Esophagus squamous epithelium (tissue), 5 donors: ENCODE data around the gene KANTR. TPM values are rescaled to one million over a fixed set of nuclear protein-coding genes. Genes with fewer than 3 reads are reported as not detected.

Experiments
- DNase-seq: peaks from one replicate; lab custom pipeline; 2025; lab: John Stamatoyannopoulos, UW
- H3K27ac ChIP-seq, 4 donors: fragments of 200-600 bp; sonication (generic); one replicate each; pipeline ENCODE4 v1.5.1; 2016 to 2019; ENCODE audit warnings: mild to moderate bottlenecking in 1 of 4
- H3K27me3 ChIP-seq, 4 donors: fragments of 200-600 bp; sonication (generic); 1 replicate in 3 of 4; 2 replicates in 1 of 4; pipeline versions ENCODE4 v1.5.1 to v1.6.0; 2017 to 2021; ENCODE audit warnings: antibody characterized with exemption in 1 of 4
- H3K36me3 ChIP-seq, 3 donors: fragments of 200-600 bp; sonication (generic); one replicate each; pipeline ENCODE4 v1.5.1; 2016 to 2019
- H3K4me1 ChIP-seq, 3 donors: fragments of 200-600 bp; sonication (generic); one replicate each; pipeline ENCODE4 v1.5.1; 2017 to 2019
- H3K4me3 ChIP-seq, 4 donors: fragments of 200-600 bp; sonication (generic); 1 replicate in 3 of 4; 2 replicates in 1 of 4; pipeline ENCODE4 v1.5.1; 2016 to 2019; ENCODE audit warnings: mild to moderate bottlenecking in 2 of 4, moderate library complexity in 1 of 4
- H3K9me3 ChIP-seq, 3 donors: fragments of 200-600 bp; sonication (generic); one replicate each; pipeline ENCODE4 v1.5.1; 2016 to 2019
- CTCF ChIP-seq, 6 experiments: fragments of 450-650 bp in 4 of 6; fragments of 200-600 bp in 2 of 6; sonication (generic) in 2 of 6; IDR thresholded peaks; one replicate each; pipeline ENCODE4 v1.5.1; 2016 to 2019; ENCODE audit warnings: antibody characterized with exemption in 6 of 6, mild to moderate bottlenecking in 4 of 6, moderate library complexity in 4 of 6
- POLR2A ChIP-seq, 4 donors: fragments of 450-650 bp; IDR thresholded peaks; one replicate each; pipeline ENCODE4 v1.6.1; 2017; ENCODE audit warnings: antibody characterized with exemption in 4 of 4, mild to moderate bottlenecking in 4 of 4, moderate library complexity in 3 of 4
- WGBS, 2 donors: methylation state at CpG; one replicate each; pipeline ENCODE4 v1.1.5; 2018; 5-methylcytosine and 5-hydroxymethylcytosine counted together
- intact Hi-C: fragments of 100-400 bp; cut with DNase I; formaldehyde crosslinking; loops from one replicate; pipeline ENCODE4 v1.15.0; 2022
- total RNA-seq, 4 donors: library from RNA; depleted of rRNA; stranded (reverse); fragments of >200 nt; gene quantifications; one replicate each; pipeline ENCODE4 v1.1.0, GENCODE V29; 2016
- donor health status: DM: yes; HTN: yes; CAD: no.

Gene KANTR
- total RNA-seq, 4 donors from 2014 or later = 3.5 to 15.6 (median 5.3) TPM

GRCh38 chrX:53089224-53089842, 4.6 kb upstream of the KANTR start:
- Histone ChIP-seq H3K27ac (peak overlapping the region; percentile 82 to 93 (median 87)), H3K27me3 (no peaks in the 10 kb centered on the region), H3K9me3 (no peaks in the 10 kb centered on the region), H3K36me3 (peaks cover 0 to 21% (median 0%) of the 10 kb centered on the region in 3 donors), H3K4me1 (peaks cover 0 to 53% (median 3%) of the 10 kb centered on the region in 3 donors), H3K4me3 (peak overlapping the region; percentile 31 to 56 (median 39))
- 9 to 22% methylated on average over 11 of the region's 11 CpGs for WGBS, 2 donors
- intact Hi-C loops = no loop called here
- TF ChIP-seq POLR2A (IDR thresholded peaks at IDR 0.05) = no peak
- peak; percentile 73 to 81 (median 78) for TF ChIP-seq CTCF (IDR thresholded peaks at IDR 0.05)
- DNase-seq = no peak

DNA sequence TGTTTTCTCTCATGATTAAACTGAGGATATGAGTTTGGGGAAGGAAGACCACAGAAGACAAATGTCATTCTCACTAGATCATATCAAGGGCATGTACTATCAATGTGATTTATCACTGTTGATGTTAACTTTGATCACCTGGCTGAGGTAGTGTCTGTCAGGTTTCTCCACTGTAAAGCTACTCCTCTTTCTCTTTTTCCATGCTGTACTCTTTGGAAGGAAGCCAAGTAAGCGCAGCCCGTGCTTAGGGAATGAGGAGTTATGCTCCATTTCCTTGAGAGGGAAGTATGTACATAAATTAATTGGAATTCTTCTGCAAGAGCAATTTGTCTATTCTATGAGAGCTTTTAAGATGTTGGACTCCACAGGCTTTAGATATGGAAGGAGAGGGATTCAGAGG, 4.0 kb upstream of the KANTR start:
- Histone ChIP-seq H3K4me1 (peaks cover 0 to 52% (median 3%) of the 10 kb centered on the region in 3 donors), H3K36me3 (peaks cover 0 to 15% (median 0%) of the 10 kb centered on the region in 3 donors), H3K27me3 (no peaks in the 10 kb centered on the region), H3K9me3 (no peaks in the 10 kb centered on the region), H3K4me3 (no peak overlapping the region), H3K27ac (peak overlapping the region in 1 of 4 donors; percentile 6)
- 74 to 80% methylated on average over 1 to 2 of the region's 2 CpGs for WGBS, 2 donors
- intact Hi-C loops = no loop called here
- DNase-seq = no peak
- TF ChIP-seq POLR2A (IDR thresholded peaks at IDR 0.05) (no peak), CTCF (IDR thresholded peaks at IDR 0.05) (no peak)

GRCh38 chrX:53091354-53091753, 2.6 kb upstream of the KANTR start:
- WGBS, 2 donors = 100% methylated on average over 1 of the region's 2 CpGs; no CpG with 5 or more reads in 1 of the 2 donors
- H3K27ac ChIP-seq = no peak overlapping the region
- peaks cover 0 to 51% (median 3%) of the 10 kb centered on the region in 3 donors for H3K4me1 ChIP-seq
- H3K27me3 ChIP-seq = no peaks in the 10 kb centered on the region
- peaks cover 0 to under 1% (median 0%) of the 10 kb centered on the region in 3 donors for H3K36me3 ChIP-seq
- H3K4me3 ChIP-seq = no peak overlapping the region
- intact Hi-C loops = no loop called here
- no peaks in the 10 kb centered on the region for H3K9me3 ChIP-seq
- no peak for DNase-seq
- TF ChIP-seq POLR2A (IDR thresholded peaks at IDR 0.05) (no peak), CTCF (IDR thresholded peaks at IDR 0.05) (no peak)

DNA sequence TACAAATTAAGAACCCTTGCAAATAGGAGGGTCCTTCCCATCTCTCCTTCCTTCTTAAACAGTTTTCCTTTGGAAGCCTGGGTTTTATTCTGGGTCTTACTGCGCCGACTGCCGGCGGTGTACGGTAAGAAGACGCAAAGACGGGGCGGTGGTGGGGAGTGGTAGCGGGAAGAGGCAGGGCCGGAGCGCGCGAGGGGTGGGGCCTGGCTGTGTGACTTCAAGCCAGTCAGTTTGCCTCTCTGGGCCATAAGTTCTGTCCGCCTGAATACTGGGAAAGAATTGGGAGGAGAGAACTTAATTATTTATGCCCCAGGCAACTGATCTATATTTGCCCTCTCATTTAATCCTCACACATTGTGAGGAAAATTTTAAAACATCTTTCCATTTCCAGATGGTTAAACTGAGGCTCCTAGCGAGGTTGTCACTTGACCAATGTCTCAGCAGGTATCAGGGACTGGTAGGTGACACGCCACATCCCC, 726 bp upstream of the KANTR start:
- no peak for DNase-seq
- H3K27ac ChIP-seq = peak overlapping the region; percentile 84 to 96 (median 92)
- peaks cover 0 to 34% (median 0%) of the 10 kb centered on the region in 3 donors for H3K4me1 ChIP-seq
- WGBS, 2 donors = 0 to 25% methylated on average over 10 to 16 of the region's 16 CpGs
- no peaks in the 10 kb centered on the region for H3K27me3 ChIP-seq
- intact Hi-C loops = no loop called here
- peak; percentile 19 to 68 (median 50) for TF ChIP-seq CTCF (IDR thresholded peaks at IDR 0.05)
- TF ChIP-seq POLR2A (IDR thresholded peaks at IDR 0.05) = no peak
- no peaks in the 10 kb centered on the region for H3K36me3 ChIP-seq
- H3K4me3 ChIP-seq = peak overlapping the region; percentile 48 to 73 (median 64)
- H3K9me3 ChIP-seq = no peaks in the 10 kb centered on the region

DNA sequence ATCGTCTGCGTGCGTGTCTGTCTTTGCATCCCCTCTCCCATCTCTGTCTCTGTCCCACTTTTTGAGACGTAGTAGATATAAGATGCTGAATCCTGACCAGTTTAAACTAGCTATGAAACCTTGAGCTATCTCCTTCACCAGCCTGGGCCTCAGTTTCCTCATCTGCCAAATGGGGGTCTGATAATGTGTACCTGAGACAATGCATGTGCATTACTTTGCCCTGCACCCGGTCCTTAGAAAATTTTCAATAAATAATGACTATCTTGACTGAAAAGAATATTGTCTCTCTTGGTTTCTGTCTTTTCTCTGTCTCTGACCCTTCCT, 602 bp downstream of the KANTR start:
- Histone ChIP-seq H3K4me3 (peak overlapping the region; percentile 48 to 73 (median 64)), H3K27ac (peak overlapping the region; percentile 84 to 96 (median 92)), H3K36me3 (peaks cover 0 to 10% (median 0%) of the 10 kb centered on the region in 3 donors), H3K4me1 (peaks cover 0 to 24% (median 0%) of the 10 kb centered on the region in 3 donors), H3K9me3 (no peaks in the 10 kb centered on the region), H3K27me3 (no peaks in the 10 kb centered on the region)
- WGBS, 2 donors = 2 to 41% methylated on average over 5 of the region's 5 CpGs
- TF ChIP-seq CTCF (IDR thresholded peaks at IDR 0.05) (no peak), POLR2A (IDR thresholded peaks at IDR 0.05) (no peak)
- no peak for DNase-seq
- intact Hi-C loops = no loop called here
